Activated B cell treated with CpG ODN at 0.5 μM for 24 hours (primary cell): ENCODE results near the gene TBL3. TPM values are rescaled to one million over a fixed set of nuclear protein-coding genes. Genes with fewer than 3 reads are reported as not detected.

Experiments used
- ATAC-seq: fragments of 200-7000 bp; cut with Tn5 transposase; one replicate; pipeline ENCODE4 v1.10.0; 2021; ENCODE audit warnings: low read depth, mild to moderate bottlenecking, moderate library complexity
- CTCF ChIA-PET: fragments of 350-600 bp; sonication (Branson Sonifier 250); formaldehyde crosslinking; loops from one replicate; lab custom pipeline; 2021; ENCODE audit warnings: antibody characterized with exemption; lab: Charles Lee
- POLR2A ChIA-PET: fragments of 350-600 bp; sonication (Branson Sonifier 250); formaldehyde crosslinking; loops from one replicate; lab custom pipeline; 2021; ENCODE audit warnings: antibody characterized with exemption; lab: Charles Lee
- DNase-seq: peaks from one replicate; pipeline ENCODE4 v3.0.0; 2022
- H3K27ac Mint-ChIP-seq: one replicate; pipeline ENCODE4 v1.8.0; 2020; ENCODE audit warnings: mixed read lengths
- H3K27me3 Mint-ChIP-seq: one replicate; pipeline ENCODE4 v1.8.0; 2021; ENCODE audit warnings: mixed read lengths
- H3K36me3 Mint-ChIP-seq: one replicate; pipeline ENCODE4 v1.8.0; 2021; ENCODE audit warnings: low read depth, mixed read lengths
- H3K4me1 Mint-ChIP-seq: one replicate; pipeline ENCODE4 v1.8.0; 2021; ENCODE audit warnings: mixed read lengths
- H3K4me3 Mint-ChIP-seq: one replicate; pipeline ENCODE4 v1.8.0; 2020; ENCODE audit warnings: mild to moderate bottlenecking, mixed read lengths
- H3K9me3 Mint-ChIP-seq: one replicate; pipeline ENCODE4 v1.8.0; 2020; ENCODE audit warnings: mixed read lengths
- intact Hi-C: fragments of 100-400 bp; cut with micrococcal nuclease; formaldehyde crosslinking; loops from one replicate; pipeline ENCODE4 v1.15.1; 2024
- total RNA-seq: library from RNA; stranded (reverse); gene quantifications from 2 replicates; pipeline ENCODE4 v1.2.3, GENCODE V29; 2022
- TF ChIP-seq, protein P1 (sequence below): fragments of 200-600 bp; IDR thresholded peaks from one replicate; pipeline ENCODE4 v1.8.0; 2022; ENCODE audit warnings: antibody characterized with exemption, mild to moderate bottlenecking

Gene TBL3
- total RNA-seq, 1 donor from 2014 or later: 44.2 TPM

DNA sequence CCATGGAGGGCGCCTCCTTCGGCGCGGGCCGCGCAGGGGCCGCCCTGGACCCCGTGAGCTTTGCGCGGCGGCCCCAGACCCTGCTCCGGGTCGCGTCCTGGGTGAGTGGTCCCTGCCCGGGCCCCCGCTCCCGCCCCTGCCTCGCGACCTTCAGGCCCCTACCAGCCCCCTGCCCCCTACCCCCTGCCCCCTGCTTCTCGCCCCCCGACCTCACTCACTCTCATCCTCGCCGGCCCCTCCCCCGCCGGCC, 18.2 kb downstream of the TBL3 start:
- Mint-ChIP-seq H3K36me3 (peaks cover 16% of the 10 kb centered on the region), H3K27ac (no peak overlapping the region), H3K27me3 (no peaks in the 10 kb centered on the region), H3K4me3 (no peak overlapping the region), H3K9me3 (no peaks in the 10 kb centered on the region), H3K4me1 (peaks cover 32% of the 10 kb centered on the region)
- TF ChIP-seq, protein P1, sequence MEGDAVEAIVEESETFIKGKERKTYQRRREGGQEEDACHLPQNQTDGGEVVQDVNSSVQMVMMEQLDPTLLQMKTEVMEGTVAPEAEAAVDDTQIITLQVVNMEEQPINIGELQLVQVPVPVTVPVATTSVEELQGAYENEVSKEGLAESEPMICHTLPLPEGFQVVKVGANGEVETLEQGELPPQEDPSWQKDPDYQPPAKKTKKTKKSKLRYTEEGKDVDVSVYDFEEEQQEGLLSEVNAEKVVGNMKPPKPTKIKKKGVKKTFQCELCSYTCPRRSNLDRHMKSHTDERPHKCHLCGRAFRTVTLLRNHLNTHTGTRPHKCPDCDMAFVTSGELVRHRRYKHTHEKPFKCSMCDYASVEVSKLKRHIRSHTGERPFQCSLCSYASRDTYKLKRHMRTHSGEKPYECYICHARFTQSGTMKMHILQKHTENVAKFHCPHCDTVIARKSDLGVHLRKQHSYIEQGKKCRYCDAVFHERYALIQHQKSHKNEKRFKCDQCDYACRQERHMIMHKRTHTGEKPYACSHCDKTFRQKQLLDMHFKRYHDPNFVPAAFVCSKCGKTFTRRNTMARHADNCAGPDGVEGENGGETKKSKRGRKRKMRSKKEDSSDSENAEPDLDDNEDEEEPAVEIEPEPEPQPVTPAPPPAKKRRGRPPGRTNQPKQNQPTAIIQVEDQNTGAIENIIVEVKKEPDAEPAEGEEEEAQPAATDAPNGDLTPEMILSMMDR: no peak
- POLR2A ChIA-PET: interaction anchor here (1.2 to 21.9 kb wide), 10 partner anchors 9 to 225 kb away, joined by 3 to 351 read pairs (median 14); partner anchors contain the start of genes MLST8, MSRB1, NDUFB10 and NOXO1
- intact Hi-C loops: loop anchor here (5.0 kb wide), 1 partner anchor 378 kb away; the partner anchor contains the start of genes CRAMP1 and IFT140
- no peak for ATAC-seq
- CTCF ChIA-PET: no interaction called here
- DNase-seq: no peak

DNA sequence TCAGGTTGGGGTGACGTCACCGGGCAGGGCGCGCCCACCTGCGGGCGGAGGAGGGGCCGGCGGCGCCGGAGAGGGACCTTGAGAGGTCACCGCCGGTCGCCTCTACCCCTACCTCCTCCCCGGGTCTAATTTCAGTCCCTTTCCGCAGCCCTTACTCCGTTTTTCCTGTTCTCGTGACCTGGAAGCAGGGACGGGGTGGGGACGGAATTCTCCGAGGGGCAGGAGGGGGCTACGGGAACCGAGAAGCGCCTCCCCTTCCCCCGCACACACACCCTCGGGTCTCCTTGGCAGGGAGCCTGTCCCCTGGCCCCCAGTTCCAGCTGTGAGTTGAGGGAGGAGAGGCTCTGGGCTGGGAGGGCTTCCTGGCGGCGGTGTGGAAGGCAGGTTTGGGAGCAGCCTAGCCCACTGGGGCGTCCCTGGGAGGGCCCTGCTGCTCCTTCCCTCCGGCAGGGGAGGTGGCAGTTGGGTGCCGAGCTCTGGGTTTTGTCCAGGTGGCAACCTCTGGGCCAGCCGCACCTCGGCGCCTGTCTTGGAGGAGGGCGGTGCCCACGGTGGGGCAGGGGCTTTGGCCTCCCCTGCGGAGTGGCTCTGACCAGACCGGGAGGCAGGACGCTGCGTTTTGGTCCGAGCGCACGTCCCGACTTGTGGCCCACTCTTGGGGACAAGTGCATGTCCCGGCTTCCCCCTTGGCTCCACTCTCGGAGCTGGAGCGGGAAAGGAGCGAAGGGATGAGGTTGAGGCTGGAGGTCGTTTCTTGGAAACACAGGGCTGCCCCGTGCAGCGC, 18.7 kb downstream of the TBL3 start:
- POLR2A ChIA-PET: interaction anchor here (0.6 to 21.9 kb wide), 19 partner anchors 9 to 892 kb away, joined by 3 to 351 read pairs (median 5); partner anchors contain the start of genes EME2, FLYWCH2, MLST8 and MRPS34
- H3K36me3 Mint-ChIP-seq: peaks cover 18% of the 10 kb centered on the region
- intact Hi-C loops: loop anchor here (5.0 kb wide), 1 partner anchor 378 kb away; the partner anchor contains the start of genes CRAMP1 and IFT140

DNA sequence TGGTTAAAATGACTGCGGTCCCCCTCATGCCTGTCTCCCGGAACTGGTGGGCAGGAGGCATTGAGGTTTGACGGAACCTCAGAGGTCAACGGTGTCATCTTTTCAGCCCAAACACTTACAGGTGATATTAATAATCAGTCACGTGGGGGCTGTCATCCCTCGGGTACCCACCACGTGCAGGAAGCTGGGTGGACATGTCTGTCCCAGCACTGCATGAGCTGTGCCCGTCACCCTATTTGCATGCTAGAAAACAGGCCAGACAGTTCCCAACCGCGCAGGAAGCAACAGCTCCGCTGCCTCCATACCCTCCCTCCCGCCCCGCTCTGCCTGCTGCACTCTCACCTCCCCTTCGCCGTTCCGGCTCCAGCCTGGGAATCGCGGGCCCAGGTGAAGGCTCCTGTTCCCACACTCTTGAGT, 19.3 kb downstream of the TBL3 start:
- peak overlapping the region; percentile 88 for H3K27ac Mint-ChIP-seq
- H3K27me3 Mint-ChIP-seq: no peaks in the 10 kb centered on the region
- CTCF ChIA-PET: interaction anchor here (0.9 to 1.1 kb wide), 2 partner anchors 14 to 149 kb away, joined by 3 read pairs; no protein-coding TSS in a partner anchor
- H3K9me3 Mint-ChIP-seq: no peaks in the 10 kb centered on the region
- intact Hi-C loops: loop anchor here (5.0 kb wide), 1 partner anchor 379 kb away; the partner anchor contains the start of genes CRAMP1 and IFT140
- H3K4me1 Mint-ChIP-seq: peaks cover 29% of the 10 kb centered on the region
- DNase-seq: peak; percentile 57
- POLR2A ChIA-PET: interaction anchor here (0.6 to 21.9 kb wide), 20 partner anchors 10 to 892 kb away, joined by 3 to 351 read pairs (median 4); partner anchors contain the start of genes EME2, FLYWCH2, MLST8 and MRPS34
- H3K36me3 Mint-ChIP-seq: peaks cover 13% of the 10 kb centered on the region
- peak; percentile 54 for ATAC-seq
- TF ChIP-seq, protein P1: no peak
- peak overlapping the region; percentile 82 for H3K4me3 Mint-ChIP-seq

More for the DNA sequence above, 18.7 kb downstream of the TBL3 start:
- H3K4me1 Mint-ChIP-seq: peaks cover 29% of the 10 kb centered on the region
- CTCF ChIA-PET: interaction anchor here (0.9 kb wide), 1 partner anchor 150 kb away, joined by 3 read pairs; no protein-coding TSS in a partner anchor
- DNase-seq (peak; percentile 64), ATAC-seq (no peak)
- peak overlapping the region; percentile 88 for H3K27ac Mint-ChIP-seq
- H3K4me3 Mint-ChIP-seq: peak overlapping the region; percentile 82
- TF ChIP-seq, protein P1: no peak
- H3K27me3 Mint-ChIP-seq: no peaks in the 10 kb centered on the region
- no peaks in the 10 kb centered on the region for H3K9me3 Mint-ChIP-seq

DNA sequence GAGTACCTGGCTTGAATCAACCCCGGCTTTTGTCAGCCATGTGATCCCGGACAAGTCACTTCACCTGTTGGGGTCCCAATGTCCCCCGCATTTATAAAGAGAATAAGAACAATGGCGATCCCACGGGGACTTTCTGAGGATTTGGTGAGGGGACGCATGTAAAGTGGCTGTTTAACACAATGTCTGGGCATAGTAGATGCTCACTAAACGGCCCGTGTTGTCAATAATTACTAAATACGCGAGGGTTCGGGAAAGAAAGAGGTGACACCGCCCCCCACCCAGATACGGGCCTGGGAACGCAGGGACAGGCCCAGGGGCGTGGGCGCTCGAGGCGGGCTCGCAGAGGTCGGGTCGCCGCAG, 19.7 kb downstream of the TBL3 start:
- peak overlapping the region; percentile 88 for H3K27ac Mint-ChIP-seq
- H3K4me1 Mint-ChIP-seq: peaks cover 29% of the 10 kb centered on the region
- no peak for ATAC-seq
- H3K27me3 Mint-ChIP-seq: no peaks in the 10 kb centered on the region
- intact Hi-C loops: loop anchor here (5.0 kb wide), 1 partner anchor 379 kb away; the partner anchor contains the start of genes CRAMP1 and IFT140
- H3K9me3 Mint-ChIP-seq: no peaks in the 10 kb centered on the region
- peaks cover 8% of the 10 kb centered on the region for H3K36me3 Mint-ChIP-seq
- TF ChIP-seq, protein P1: no peak
- H3K4me3 Mint-ChIP-seq: peak overlapping the region; percentile 82
- CTCF ChIA-PET: interaction anchor here (0.9 to 1.3 kb wide), 3 partner anchors 13 to 149 kb away, joined by 3 read pairs; partner anchors contain the start of gene RPS2
- no peak for DNase-seq
- POLR2A ChIA-PET: interaction anchor here (0.6 to 21.9 kb wide), 24 partner anchors 8 to 891 kb away, joined by 3 to 351 read pairs (median 5); partner anchors contain the start of genes EME2, FAHD1, FLYWCH2 and GFER
